Measurements from ENCODE around the gene MBD4.

The MBD4 gene

DNA sequence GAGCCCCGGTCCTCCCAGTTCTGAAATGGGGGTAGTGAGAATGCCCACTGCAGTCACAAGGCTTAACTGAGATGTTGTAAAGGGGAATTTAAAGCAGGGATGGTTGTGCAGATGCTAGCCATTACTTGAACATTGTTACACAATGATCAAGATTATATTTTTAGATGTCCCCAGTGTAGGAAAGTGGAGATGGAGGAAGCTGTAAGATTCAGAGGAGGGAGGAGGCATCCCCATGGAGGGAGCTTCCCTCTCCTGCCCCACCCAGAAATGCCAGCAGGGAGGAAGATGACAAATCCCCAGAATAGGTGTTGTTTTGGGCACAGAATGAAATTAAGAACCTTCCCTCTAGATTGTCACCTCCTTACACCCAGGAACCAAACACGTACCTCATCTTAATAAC, 57.4 kb downstream of the MBD4 start:
- DNase-seq (ENCODE audit: low spot score), result no peak
